Spleen (tissue), 7 donors: ENCODE measurements around the gene DEFB132.

Experiments used
- CTCF ChIP-seq, 11 experiments: fragments of 200-600 bp in 7 of 11; fragments of 450-650 bp in 4 of 11; sonication (generic) in 4 of 11; IDR thresholded peaks in 8 of 11; conservative IDR thresholded peaks in 3 of 11; 1 replicate in 7 of 11; 2 replicates in 4 of 11; pipeline versions ENCODE4 v1.4.0 to v1.8.0; 2016 to 2021; ENCODE audit warnings: antibody characterized with exemption in 11 of 11, inconsistent platforms in 4 of 11, mild to moderate bottlenecking in 1 of 11
- POLR2A ChIP-seq, 3 donors: fragments of 450-650 bp; IDR thresholded peaks; one replicate each; pipeline ENCODE4 v1.5.1; 2017; ENCODE audit warnings: antibody characterized with exemption in 3 of 3, mild to moderate bottlenecking in 1 of 3
- POLR2AphosphoS5 ChIP-seq, 3 donors: sonication (generic); formaldehyde crosslinking; IDR thresholded peaks; one replicate each; pipeline ENCODE4 v1.5.1; 2017; ENCODE audit warnings: antibody characterized with exemption in 3 of 3
- donor health status: DM: no; HTN: no; CAD: no; lungs with moderate emphysema.
- donor health status: DM: no; HTN: no; CAD: no.
- donor health status: DM: no; HTN: no; CAD: no.

DNA sequence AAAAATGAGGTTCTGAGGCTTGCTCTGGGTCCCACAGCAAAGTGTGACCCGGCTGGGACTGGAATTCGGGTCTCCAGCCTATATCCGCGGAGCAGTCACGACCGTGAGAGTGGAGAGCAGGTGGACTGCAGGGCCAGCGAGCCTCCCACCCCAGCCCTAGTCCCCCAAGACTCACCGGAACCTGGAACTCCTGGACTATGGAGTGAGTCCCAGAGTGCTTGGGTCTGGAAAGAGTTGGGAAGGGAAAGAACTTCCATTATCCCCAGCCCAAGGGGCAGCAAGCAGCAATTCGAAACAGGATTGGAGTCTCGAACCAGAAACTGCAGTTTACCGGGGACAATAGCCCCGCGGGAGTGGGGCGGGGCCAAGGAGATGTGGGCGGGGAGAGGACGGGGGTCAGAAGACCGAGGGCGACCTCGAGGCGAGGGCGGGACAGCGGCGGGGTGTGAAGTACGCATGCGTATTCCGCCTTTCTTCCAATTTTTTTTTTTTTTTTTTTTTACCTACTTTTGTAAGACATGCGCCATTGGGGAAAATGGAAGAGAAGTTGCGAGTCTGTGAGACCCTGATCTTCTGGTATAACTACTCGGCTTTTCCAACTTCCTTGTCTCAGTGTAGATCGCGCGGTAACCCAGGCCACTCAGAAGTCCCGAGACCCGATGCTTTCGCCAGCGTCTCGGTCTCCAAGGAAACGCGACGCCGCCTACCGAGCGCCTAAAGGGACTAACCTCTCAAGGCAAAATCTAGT lies 32.7 kb downstream of the DEFB132 start, which contains the start of gene C20orf96:
- TF ChIP-seq CTCF (IDR thresholded peaks at IDR 0.05 in 8 of 11, conservative IDR thresholded peaks at IDR 0.05 in 3 of 11) (peak in 7 of 11 experiments; percentile 45 to 66 (median 54)), POLR2A (IDR thresholded peaks at IDR 0.05) (no peak), POLR2AphosphoS5 (IDR thresholded peaks at IDR 0.05) (peak; percentile 52 to 65 (median 58))
